Mesodermal cell (in vitro differentiated cells): ENCODE data around the gene TMEM203.
"Not testable (repeated sequence)": the region's sequence is repeated elsewhere in the genome, so short reads cannot be mapped to it uniquely, and the experiment has no call there.

ENCODE experiments used
- H3K27ac ChIP-seq: 2 replicates; pipeline ENCODE4 v1.7.0; 2013; ENCODE audit warnings: mild to moderate bottlenecking, low read depth, low read length, moderate library complexity; ENCODE audit not compliant: severe bottlenecking
- H3K36me3 ChIP-seq: 2 replicates; pipeline ENCODE4 v1.7.1; 2013; ENCODE audit warnings: mild to moderate bottlenecking, low read length, moderate library complexity; ENCODE audit not compliant: control insufficient read depth, insufficient read depth
- H3K4me1 ChIP-seq: one replicate; pipeline ENCODE4 v1.7.1; 2013; ENCODE audit warnings: mild to moderate bottlenecking, low read length; ENCODE audit not compliant: insufficient read depth, control insufficient read depth, poor library complexity, severe bottlenecking
- H3K4me3 ChIP-seq: 2 replicates; pipeline ENCODE4 v1.7.0; 2013; ENCODE audit warnings: low read length, control low read depth, mild to moderate bottlenecking; ENCODE audit not compliant: insufficient read depth, poor library complexity, severe bottlenecking; ENCODE audit errors: extremely low read depth
- H3K9me3 ChIP-seq: 2 replicates; pipeline ENCODE4 v1.7.1; 2013; ENCODE audit warnings: mild to moderate bottlenecking, low read length, moderate library complexity; ENCODE audit not compliant: control insufficient read depth
- WGBS, 2 experiments: methylation state at CpG; one replicate each; pipeline ENCODE4 v1.1.5; 2013; ENCODE audit warnings: missing lambda C conversion rate in 2 of 2; ENCODE audit not compliant: insufficient coverage in 2 of 2; 5-methylcytosine and 5-hydroxymethylcytosine counted together

The TMEM203 gene

DNA sequence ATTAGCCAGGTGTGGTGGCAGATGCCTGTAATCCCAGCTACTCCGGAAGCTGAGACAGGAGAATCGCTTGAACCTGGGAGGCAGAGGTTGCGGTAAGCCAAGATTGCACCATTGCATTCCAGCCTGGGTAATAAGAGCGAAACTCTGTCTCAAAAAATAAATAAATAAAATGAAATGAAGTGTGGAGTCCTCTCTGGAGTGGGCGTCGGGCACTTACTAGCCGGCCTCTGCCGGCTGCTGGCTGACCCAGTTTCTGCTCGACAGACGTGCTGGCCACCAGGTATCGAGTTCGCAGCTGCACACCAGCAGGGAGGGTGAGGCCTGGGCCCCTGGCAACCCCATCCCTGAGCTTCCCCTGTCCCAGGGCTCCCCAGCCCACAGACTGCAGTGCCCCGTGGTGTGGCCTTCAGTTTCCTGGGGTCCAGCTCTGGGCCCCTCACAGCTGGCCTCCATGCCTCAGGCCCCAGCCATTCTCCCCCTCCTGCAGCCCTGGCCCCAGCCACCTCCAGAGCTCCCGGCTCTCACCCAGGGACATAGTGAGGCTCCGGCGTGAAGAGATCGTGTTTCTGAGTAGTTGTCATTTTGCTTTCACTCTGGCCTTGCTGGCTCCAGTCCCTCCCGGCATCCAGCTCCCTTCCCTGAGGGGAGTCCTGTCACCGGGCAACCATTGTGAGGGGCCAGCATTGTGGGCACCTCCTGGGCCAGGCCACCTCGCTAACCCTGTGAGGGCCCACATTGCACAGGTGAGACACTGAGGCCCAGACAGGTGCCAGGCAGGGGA lies 41.9 kb upstream of the TMEM203 start:
- Histone ChIP-seq H3K4me3 (no peak overlapping the region), H3K27ac (no peak overlapping the region), H3K9me3 (no peaks in the 10 kb centered on the region), H3K36me3 (peaks cover 18% of the 10 kb centered on the region), H3K4me1 (peaks cover 10% of the 10 kb centered on the region)
- WGBS, 2 experiments: 75 to 78% methylated on average over 13 to 19 of the region's 20 CpGs

DNA sequence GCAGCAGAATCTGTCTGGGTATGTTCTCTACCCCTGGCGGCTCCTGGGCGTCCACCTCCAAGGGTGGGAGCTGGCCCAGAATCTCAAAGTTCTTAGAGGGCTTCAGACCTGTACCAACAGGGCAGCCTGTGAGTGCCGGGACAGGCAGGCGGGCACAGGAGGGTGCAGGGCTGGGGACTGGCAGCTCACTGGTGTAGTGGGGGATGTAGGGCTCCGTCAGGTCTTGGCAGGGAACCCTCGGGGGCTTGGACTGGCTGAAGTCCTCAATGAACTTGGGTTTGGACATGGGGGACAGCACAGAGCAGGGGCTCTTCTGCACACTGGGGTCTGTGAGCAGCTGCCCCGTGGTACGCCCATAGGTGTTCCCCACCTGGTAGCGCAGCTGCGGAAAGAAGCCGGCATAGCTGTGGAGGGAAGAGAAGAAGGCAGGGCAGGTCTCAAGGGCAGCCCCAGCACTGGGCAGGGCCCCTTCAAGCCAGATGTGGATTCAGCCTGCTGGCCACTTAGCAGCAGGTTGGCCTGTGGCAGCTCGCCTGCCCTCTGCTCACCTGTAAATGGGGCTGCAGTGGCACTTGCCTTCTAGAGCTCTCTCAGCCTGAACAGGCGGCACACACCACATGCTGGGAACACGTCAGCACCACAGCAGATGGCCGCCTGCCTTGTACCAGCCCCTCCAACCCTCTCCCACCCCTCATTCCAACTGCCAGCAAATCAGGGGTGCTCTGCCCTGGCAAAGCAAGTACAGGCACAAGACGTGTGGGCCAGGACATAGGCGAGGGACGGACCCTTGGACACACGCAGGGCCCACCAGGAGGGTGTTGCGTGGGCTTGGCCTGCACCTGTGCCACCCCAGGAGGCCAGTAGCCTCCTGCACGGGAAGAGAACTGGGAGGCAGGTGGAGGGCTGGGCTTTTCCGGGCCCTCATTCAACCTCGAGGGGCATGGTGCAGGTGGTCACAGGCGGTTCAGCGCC lies 40.3 kb upstream of the TMEM203 start:
- no peak overlapping the region for H3K27ac ChIP-seq
- H3K9me3 ChIP-seq: no peaks in the 10 kb centered on the region
- H3K36me3 ChIP-seq: peaks cover 27% of the 10 kb centered on the region
- H3K4me1 ChIP-seq: peaks cover 8% of the 10 kb centered on the region
- H3K4me3 ChIP-seq: no peak overlapping the region
- WGBS, 2 experiments: 92 to 96% methylated on average over 20 to 25 of the region's 25 CpGs

DNA sequence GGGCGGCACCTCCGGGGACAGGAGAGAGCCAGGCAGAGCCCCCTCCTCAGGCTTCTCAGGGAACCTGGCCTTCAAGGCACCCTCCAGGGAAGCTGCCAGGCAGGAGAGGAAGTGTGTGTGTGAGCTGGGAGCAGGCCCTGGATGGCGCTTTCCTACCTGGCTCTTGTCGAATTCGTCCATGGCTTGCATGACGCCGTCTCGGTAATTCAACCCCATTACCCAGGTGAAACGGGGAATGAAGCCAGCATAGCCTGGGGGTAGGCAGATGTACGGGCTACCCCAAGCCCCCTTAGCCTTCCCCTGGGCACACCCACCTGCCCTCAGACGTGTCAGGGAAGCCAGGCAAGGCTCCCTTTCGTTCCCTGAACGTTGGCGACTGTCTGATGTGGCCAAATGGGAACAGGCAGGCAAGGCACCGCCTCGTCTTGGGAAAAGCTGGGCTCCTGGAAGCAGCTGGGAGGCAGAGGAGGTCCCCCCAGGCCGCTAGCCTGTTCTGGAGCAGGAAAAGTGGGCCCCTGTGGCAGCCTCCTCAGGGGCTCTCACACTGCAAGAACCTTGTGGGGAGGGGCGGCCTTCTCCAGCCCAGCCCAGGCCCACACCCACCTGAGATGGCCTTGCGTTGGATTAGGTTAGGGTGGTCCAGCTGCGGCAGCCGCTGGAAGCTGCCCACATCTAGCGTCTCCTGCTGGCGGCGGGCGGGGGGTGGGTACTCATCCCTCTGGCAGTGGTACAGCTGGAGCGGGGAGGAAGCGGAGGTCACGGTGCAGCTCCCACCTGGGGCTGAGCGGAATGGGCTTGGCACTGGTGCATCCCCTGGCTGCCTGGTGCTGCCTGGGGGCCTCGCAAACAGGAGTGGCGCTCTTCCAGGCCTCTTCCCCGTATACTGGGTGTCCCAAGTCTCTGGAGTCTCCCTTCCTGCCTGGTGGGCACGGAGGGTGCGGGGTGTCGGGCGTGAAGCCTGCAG lies 39.3 kb upstream of the TMEM203 start:
- Histone ChIP-seq H3K27ac (no peak overlapping the region), H3K9me3 (no peaks in the 10 kb centered on the region), H3K4me1 (peaks cover 8% of the 10 kb centered on the region), H3K36me3 (peaks cover 27% of the 10 kb centered on the region), H3K4me3 (no peak overlapping the region)
- 76 to 79% methylated on average over 30 to 35 of the region's 36 CpGs for WGBS, 2 experiments

DNA sequence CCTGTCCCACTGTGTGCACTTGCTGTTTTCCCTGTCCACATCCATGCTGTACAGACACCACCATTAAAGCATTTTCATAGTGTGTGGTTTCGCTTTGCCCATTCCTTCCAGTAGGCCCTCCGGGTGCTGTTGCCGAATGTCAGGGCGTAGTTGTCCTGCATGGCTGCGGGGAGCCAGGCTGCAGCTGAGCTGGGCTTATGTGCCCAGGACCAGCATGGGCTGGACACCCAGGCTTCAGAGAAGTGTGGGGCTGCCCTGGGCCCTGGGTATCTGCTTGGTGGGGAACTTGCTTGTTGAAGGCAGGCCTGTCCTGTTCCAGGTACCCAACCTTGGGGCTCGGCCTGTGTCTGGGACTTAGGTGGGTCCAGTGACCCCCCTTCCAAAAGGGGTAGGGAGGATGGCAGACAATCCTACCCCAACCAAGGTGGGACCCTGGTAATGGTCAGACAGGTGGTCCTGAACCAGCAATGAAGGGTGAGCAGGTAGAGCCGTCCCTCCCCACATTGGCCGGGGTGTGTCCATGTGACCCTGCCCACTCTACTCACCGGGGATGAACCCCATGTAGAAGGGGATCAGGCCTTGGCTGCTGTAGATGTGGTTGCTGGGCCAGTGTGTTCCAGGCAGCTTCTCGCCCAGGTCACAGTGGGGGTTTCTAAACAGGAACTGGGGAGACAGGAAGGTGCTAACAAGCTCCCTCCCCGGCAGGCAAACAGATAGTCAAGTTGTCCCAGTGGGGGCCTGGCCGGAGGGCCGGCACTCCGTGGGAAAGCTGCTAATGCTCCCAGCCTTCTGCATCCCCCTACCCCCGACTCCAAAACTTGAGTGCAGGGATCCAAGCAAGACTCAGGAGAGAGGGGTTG lies 38.4 kb upstream of the TMEM203 start:
- Histone ChIP-seq H3K27ac (no peak overlapping the region), H3K4me1 (peaks cover 8% of the 10 kb centered on the region), H3K36me3 (peaks cover 27% of the 10 kb centered on the region), H3K9me3 (no peaks in the 10 kb centered on the region), H3K4me3 (no peak overlapping the region)
- WGBS, 2 experiments: 68 to 83% methylated on average over 10 to 13 of the region's 15 CpGs

DNA sequence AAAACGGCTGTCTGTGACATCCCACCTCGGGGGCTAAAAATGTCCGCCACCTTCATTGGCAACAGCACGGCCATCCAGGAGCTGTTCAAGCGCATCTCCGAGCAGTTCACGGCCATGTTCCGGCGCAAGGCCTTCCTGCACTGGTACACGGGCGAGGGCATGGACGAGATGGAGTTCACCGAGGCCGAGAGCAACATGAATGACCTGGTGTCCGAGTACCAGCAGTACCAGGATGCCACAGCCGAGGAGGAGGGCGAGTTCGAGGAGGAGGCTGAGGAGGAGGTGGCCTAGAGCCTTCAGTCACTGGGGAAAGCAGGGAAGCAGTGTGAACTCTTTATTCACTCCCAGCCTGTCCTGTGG lies 37.8 kb upstream of the TMEM203 start:
- not testable (repeated sequence) for H3K4me3 ChIP-seq, H3K9me3 ChIP-seq, H3K4me1 ChIP-seq, H3K27ac ChIP-seq
- 95 to 98% methylated on average over 7 to 10 of the region's 18 CpGs for WGBS, 2 experiments
- peaks cover 27% of the 10 kb centered on the region for H3K36me3 ChIP-seq

DNA sequence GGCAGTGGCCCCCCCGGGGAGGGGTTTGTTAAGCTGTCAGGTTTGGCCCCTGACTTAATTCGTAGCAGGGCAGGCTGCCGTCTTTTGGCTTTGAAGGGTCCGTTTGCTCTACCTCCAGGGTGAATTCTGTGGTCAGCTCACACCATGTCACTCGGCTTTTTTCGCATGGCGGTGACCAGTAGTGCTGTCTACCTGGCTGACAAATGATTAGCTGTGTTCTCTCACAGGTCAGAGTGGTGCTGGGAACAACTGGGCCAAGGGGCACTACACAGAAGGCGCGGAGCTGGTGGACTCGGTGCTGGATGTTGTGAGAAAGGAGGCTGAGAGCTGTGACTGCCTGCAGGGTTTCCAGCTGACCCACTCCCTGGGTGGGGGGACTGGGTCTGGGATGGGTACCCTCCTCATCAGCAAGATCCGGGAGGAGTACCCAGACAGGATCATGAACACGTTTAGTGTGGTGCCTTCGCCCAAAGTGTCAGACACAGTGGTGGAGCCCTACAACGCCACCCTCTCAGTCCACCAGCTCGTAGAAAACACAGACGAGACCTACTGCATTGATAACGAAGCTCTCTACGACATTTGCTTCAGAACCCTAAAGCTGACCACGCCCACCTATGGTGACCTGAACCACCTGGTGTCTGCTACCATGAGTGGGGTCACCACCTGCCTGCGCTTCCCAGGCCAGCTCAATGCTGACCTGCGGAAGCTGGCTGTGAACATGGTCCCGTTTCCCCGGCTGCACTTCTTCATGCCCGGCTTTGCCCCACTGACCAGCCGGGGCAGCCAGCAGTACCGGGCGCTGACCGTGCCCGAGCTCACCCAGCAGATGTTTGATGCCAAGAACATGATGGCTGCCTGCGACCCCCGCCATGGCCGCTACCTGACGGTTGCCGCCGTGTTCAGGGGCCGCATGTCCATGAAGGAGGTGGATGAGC lies 37.1 kb upstream of the TMEM203 start:
- Histone ChIP-seq H3K27ac (no peak overlapping the region), H3K9me3 (no peaks in the 10 kb centered on the region), H3K36me3 (peaks cover 27% of the 10 kb centered on the region), H3K4me3 (peak overlapping the region; percentile 93), H3K4me1 (peaks cover 8% of the 10 kb centered on the region)
- 86 to 87% methylated on average over 34 to 35 of the region's 36 CpGs for WGBS, 2 experiments

DNA sequence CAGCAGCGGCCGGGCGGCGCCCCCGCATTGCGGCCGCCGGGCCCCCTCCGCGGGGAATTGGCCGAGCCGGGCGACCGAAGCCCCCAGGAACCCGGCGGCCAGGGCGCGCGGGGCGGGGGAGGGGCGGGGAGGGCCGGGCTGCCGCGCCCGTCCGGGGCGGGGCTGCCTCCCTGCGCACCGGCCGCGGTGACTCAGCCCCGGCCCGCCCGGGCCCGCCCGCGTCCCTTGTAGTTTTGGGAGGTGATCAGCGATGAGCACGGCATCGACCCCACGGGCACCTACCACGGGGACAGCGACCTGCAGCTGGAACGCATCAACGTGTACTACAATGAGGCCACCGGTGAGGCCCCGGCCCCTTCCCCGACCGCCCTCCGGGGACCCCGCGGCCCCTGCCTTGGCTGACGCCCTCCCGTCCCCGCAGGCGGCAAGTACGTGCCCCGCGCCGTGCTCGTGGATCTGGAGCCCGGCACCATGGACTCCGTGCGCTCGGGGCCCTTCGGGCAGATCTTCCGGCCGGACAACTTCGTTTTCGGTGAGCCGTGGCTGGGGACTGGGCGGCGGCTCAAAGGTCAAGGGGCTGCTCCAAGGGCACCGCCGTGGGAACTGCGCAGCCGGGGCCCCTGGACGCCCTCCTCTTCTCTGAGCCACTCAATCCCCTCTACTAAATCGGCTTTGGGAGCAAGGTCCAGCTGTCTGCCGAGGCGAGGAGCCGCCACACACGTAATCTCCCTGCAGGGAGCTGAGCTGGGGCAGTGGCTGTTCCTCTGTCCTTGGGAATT lies 36.2 kb upstream of the TMEM203 start:
- Histone ChIP-seq H3K27ac (peak overlapping the region; percentile 67), H3K36me3 (peaks cover 27% of the 10 kb centered on the region), H3K9me3 (no peaks in the 10 kb centered on the region), H3K4me3 (peak overlapping the region; percentile 93), H3K4me1 (peaks cover 10% of the 10 kb centered on the region)
- WGBS, 2 experiments: 2 to 6% methylated on average over 39 to 71 of the region's 83 CpGs

DNA sequence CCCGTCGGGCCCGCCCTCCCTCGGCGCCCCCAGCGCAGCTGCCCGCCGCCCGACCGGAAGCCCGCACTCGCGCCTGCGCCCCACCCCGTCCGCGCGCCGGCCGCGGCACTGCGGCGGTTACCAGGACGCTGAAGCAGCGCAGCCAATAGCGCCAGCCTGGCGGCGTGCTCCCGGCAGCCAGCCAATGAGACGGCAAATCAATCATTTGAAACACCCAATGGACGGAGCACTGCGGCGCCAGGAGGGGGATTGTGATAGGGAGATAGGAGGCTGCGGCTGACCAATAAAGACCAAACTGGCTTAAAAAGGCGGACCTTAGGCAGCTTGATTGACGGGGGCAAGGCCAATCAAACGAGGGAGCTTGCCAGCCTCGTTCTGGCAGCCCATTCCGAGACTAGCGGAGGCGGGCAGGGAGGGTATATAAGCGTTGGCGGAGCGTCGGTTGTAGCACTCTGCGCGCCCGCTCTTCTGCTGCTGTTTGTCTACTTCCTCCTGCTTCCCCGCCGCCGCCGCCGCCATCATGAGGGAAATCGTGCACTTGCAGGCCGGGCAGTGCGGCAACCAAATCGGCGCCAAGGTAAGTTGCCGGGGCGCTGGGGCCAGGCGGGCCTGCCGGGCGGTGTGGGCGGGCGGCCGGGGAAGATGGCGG lies 35.5 kb upstream of the TMEM203 start, which contains the start of gene TUBB4B:
Gene TUBB4B, plus strand, starts transcription at position 447 of the 649 bp plus-strand sequence. Its CDS starts 74 bp downstream, at position 521.
- 0 to 1% methylated on average over 48 to 62 of the region's 67 CpGs for WGBS, 2 experiments
- peaks cover 12% of the 10 kb centered on the region for H3K4me1 ChIP-seq
- H3K4me3 ChIP-seq: peak within 1 kb of the TSS; percentile 93
- peak within 1 kb of the TSS; percentile 91 for H3K27ac ChIP-seq
- no peaks in the 10 kb centered on the region for H3K9me3 ChIP-seq
- H3K36me3 ChIP-seq: peaks cover 27% of the 10 kb centered on the region
